Endothelial cell of umbilical vein (primary cell): ENCODE data around the gene GRID2. TPM values are rescaled to one million over a fixed set of nuclear protein-coding genes. Genes with fewer than 3 reads are reported as not detected.

Source experiments
- BruUV-seq: library from RNA; stranded (reverse); fragments of 400-500 nt; replicated peaks from 2 replicates; lab custom pipeline; 2021; lab: Mats Ljungman, UMichigan
- CTCF ChIA-PET: fragments of 300-600, 350-600 bp; sonication (Branson Sonifier 250); formaldehyde crosslinking; loops from one replicate; lab custom pipeline; 2021; ENCODE audit warnings: antibody characterized with exemption, inconsistent platforms; lab: Charles Lee
- POLR2A ChIA-PET: fragments of 300-600, 350-600 bp; sonication (Branson Sonifier 250); formaldehyde crosslinking; loops from one replicate; lab custom pipeline; 2021; ENCODE audit warnings: antibody characterized with exemption, inconsistent platforms; lab: Charles Lee
- DNase-seq: peaks from one replicate; pipeline ENCODE4 v3.0.0-alpha.2; 2011; ENCODE audit warnings: low read depth, low spot score
- FAIRE-seq: peaks from 2 replicates; lab custom pipeline; 2011; peaks lifted over from hg19 to GRCh38; lab: Jason Lieb, UNC
- H2AFZ ChIP-seq: 2 replicates; pipeline ENCODE4 v1.6.0; 2012; ENCODE audit warnings: low read depth, low read length, control low read depth, inconsistent platforms
- H3K27ac ChIP-seq: 2 replicates; pipeline ENCODE4 v1.5.1; 2011; ENCODE audit warnings: low read depth, mild to moderate bottlenecking, control low read depth, low read length, moderate library complexity; ENCODE audit not compliant: insufficient read depth
- H3K27me3 ChIP-seq, 2 experiments: 2 replicates each; pipeline versions ENCODE4 v1.6.0 to v1.6.1; 2011; ENCODE audit warnings: low read length in 2 of 2, mixed read lengths in 1 of 2; ENCODE audit not compliant: control insufficient read depth in 2 of 2, insufficient read depth in 2 of 2
- H3K36me3 ChIP-seq, 2 experiments: 2 replicates in 1 of 2; 3 replicates in 1 of 2; pipeline ENCODE4 v1.5.1; 2011; ENCODE audit warnings: low read length in 2 of 2, mild to moderate bottlenecking in 1 of 2, moderate library complexity in 1 of 2; ENCODE audit not compliant: control insufficient read depth in 2 of 2, insufficient read depth in 2 of 2; ENCODE audit errors: extremely low read depth in 1 of 2
- H3K4me1 ChIP-seq: 3 replicates; pipeline ENCODE4 v1.5.1; 2011; ENCODE audit warnings: mild to moderate bottlenecking, low read length; ENCODE audit not compliant: control insufficient read depth, insufficient read depth; ENCODE audit errors: extremely low read depth
- H3K4me2 ChIP-seq: 2 replicates; pipeline ENCODE4 v1.6.1; 2011; ENCODE audit warnings: low read length, control low read depth, mixed read lengths; ENCODE audit not compliant: insufficient read depth
- H3K4me3 ChIP-seq, 3 experiments: fragments of 200-600 bp in 1 of 3; sonication (generic), shearing (Covaris generic) in 1 of 3; replicated peaks in 1 of 3; 2 replicates each; pipeline ENCODE4 v1.5.1; 2011 to 2016; ENCODE audit warnings: control low read depth in 3 of 3, low read length in 3 of 3, mild to moderate bottlenecking in 2 of 3, inconsistent platforms in 1 of 3, low read depth in 1 of 3, moderate library complexity in 1 of 3; ENCODE audit not compliant: insufficient read depth in 1 of 3
- H3K79me2 ChIP-seq: 2 replicates; pipeline ENCODE4 v1.6.0; 2012; ENCODE audit warnings: low read length, inconsistent platforms; ENCODE audit not compliant: control insufficient read depth, insufficient read depth
- H3K9ac ChIP-seq: replicated peaks from 2 replicates; pipeline ENCODE3; 2011; ENCODE audit warnings: low read length, control low read depth; ENCODE audit not compliant: insufficient read depth; ENCODE audit errors: extremely low read depth
- H3K9me1 ChIP-seq: replicated peaks from 3 replicates; pipeline ENCODE4 v1.6.0; 2011; ENCODE audit warnings: mild to moderate bottlenecking, low read length; ENCODE audit not compliant: control insufficient read depth, insufficient read depth; ENCODE audit errors: extremely low read depth
- H3K9me3 ChIP-seq: replicated peaks from 2 replicates; pipeline ENCODE4 v1.5.1; 2012; ENCODE audit warnings: low read length, inconsistent platforms; ENCODE audit not compliant: control insufficient read depth, insufficient read depth
- H4K20me1 ChIP-seq: replicated peaks from 2 replicates; pipeline ENCODE3; 2011; ENCODE audit warnings: mild to moderate bottlenecking, low read length; ENCODE audit not compliant: control insufficient read depth, insufficient read depth; ENCODE audit errors: extremely low read depth
- GATA2 ChIP-seq: IDR thresholded peaks from 2 replicates; pipeline ENCODE4 v1.7.0; 2011; ENCODE audit warnings: low read depth, mild to moderate bottlenecking, moderate library complexity, mixed read lengths, low read length; ENCODE audit not compliant: insufficient read length, insufficient read depth
- JUN ChIP-seq: IDR thresholded peaks from 2 replicates; pipeline ENCODE4 v1.6.1; 2011; ENCODE audit warnings: borderline replicate concordance, low read depth; ENCODE audit not compliant: insufficient read length, insufficient read depth
- MYC ChIP-seq: IDR thresholded peaks from one replicate; pipeline ENCODE4 v1.6.1; 2011; ENCODE audit warnings: mild to moderate bottlenecking, low read depth, low read length
- POLR2A ChIP-seq: IDR thresholded peaks from 2 replicates; pipeline ENCODE4 v1.6.1; 2012; ENCODE audit warnings: low read depth, mild to moderate bottlenecking, control low read depth, low read length
- dilution Hi-C: fragments of 300-500 bp; cut with MboI; formaldehyde crosslinking; loops from one replicate; pipeline ENCODE4 v1.15.0; 2019; ENCODE audit warnings: low sequenced_read_pairs; ENCODE audit not compliant: extremely low pct_ligation_motif_present
- intact Hi-C: fragments of 100-400 bp; cut with micrococcal nuclease; formaldehyde crosslinking; loops from one replicate; pipeline ENCODE4 v1.10.0; 2022
- polyA plus RNA-seq, 4 experiments: library from polyadenylated mRNA; depleted of rRNA in 3 of 4; stranded (reverse) in 3 of 4; unstranded in 1 of 4; fragments of >200 nt; gene quantifications; 2 replicates each; pipeline versions ENCODE4 v1.2.1 to v1.2.3, GENCODE V29; 2011 to 2012; ENCODE audit warnings: missing spikeins in 1 of 4
- total RNA-seq: library from RNA; stranded (reverse); gene quantifications from 2 replicates; pipeline ENCODE4 v1.2.3, GENCODE V29; 2021
- TF ChIP-seq, protein P1 (sequence below), 2 donors: IDR thresholded peaks; 1 replicate in 1 of 2; 2 replicates in 1 of 2; pipeline ENCODE4 v1.5.1; 2011; ENCODE audit warnings: low read length in 2 of 2, mild to moderate bottlenecking in 2 of 2, moderate library complexity in 2 of 2, control low read depth in 1 of 2, inconsistent platforms in 1 of 2, low read depth in 1 of 2; ENCODE audit not compliant: insufficient read depth in 1 of 2; ENCODE audit errors: extremely low read depth in 1 of 2
- TF ChIP-seq, protein P2 (sequence below): IDR thresholded peaks from 2 replicates; pipeline ENCODE4 v1.6.1; 2011; ENCODE audit not compliant: insufficient read depth, insufficient read length

Gene GRID2
- total and polyA plus RNA-seq, 2 donors (not counting 3 experiments of a cell fraction or from before 2014, with no cell fraction given): not detected

DNA sequence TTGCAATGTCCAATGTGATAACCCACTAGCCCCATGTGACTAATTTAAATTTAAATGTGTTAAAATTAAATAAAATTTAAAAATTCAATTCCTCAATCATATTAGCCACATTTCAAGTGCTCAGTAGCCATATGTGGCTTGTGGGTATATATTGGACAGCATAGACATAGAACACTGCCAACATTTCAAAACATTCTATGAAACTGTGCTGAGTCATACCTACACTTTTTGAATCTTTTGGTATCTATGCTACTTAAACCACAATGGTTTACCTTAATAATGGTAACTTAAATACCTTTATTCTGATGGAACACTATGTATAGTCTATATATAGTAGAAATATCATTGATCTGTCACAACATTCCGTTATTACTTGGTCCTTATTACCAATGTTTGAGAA, 1301.4 kb downstream of the GRID2 start:
- intact Hi-C loops (no loop called here), dilution Hi-C loops (no loop called here)
- no peak overlapping the region for H3K27ac ChIP-seq

DNA sequence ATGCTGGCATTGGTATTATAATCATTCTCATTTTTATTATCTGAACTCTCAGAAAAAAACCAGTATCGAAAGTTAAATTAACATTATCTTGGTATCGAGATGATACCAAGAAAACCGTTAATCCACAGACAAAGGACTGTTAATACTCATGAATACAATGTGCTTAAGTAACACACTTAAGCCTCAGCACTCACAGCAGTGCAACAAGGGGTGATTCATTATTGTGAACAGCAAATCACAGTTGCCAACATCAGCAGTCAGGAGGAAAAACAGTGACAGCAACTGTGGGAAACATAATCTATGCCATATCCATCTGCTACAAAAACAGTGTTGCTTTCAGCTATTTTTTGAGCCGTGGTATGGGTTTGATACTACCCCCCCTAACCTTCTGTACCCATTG, 1313.8 kb downstream of the GRID2 start:
- no peak overlapping the region for H2AFZ ChIP-seq
- no peak for DNase-seq
- H3K27ac ChIP-seq: no peak overlapping the region
- no peaks in the 10 kb centered on the region for H3K36me3 ChIP-seq
- FAIRE-seq: no peak
- H3K27me3 ChIP-seq: no peaks in the 10 kb centered on the region
- dilution Hi-C loops (no loop called here), intact Hi-C loops (no loop called here)
- TF ChIP-seq MYC (no peak), POLR2A (no peak), GATA2 (no peak), JUN (no peak)
- TF ChIP-seq, protein P1, sequence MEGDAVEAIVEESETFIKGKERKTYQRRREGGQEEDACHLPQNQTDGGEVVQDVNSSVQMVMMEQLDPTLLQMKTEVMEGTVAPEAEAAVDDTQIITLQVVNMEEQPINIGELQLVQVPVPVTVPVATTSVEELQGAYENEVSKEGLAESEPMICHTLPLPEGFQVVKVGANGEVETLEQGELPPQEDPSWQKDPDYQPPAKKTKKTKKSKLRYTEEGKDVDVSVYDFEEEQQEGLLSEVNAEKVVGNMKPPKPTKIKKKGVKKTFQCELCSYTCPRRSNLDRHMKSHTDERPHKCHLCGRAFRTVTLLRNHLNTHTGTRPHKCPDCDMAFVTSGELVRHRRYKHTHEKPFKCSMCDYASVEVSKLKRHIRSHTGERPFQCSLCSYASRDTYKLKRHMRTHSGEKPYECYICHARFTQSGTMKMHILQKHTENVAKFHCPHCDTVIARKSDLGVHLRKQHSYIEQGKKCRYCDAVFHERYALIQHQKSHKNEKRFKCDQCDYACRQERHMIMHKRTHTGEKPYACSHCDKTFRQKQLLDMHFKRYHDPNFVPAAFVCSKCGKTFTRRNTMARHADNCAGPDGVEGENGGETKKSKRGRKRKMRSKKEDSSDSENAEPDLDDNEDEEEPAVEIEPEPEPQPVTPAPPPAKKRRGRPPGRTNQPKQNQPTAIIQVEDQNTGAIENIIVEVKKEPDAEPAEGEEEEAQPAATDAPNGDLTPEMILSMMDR (IDR thresholded peaks at IDR 0.05; ENCODE audit: extremely low read depth in 1 of 2, insufficient read depth in 1 of 2, low read depth in 1 of 2, low read length in 2 of 2): no peak
- BruUV-seq: no TSS peak
- H3K4me2 ChIP-seq: no peak overlapping the region
- no peak overlapping the region for H3K4me3 ChIP-seq
- H3K9me3 ChIP-seq: no peaks in the 10 kb centered on the region
- no peak overlapping the region for H3K9ac ChIP-seq
- no peaks in the 10 kb centered on the region for H3K79me2 ChIP-seq
- ChIA-PET POLR2A (no interaction called here), CTCF (no interaction called here)
- no peaks in the 10 kb centered on the region for H4K20me1 ChIP-seq
- H3K9me1 ChIP-seq: no peaks in the 10 kb centered on the region
- no peaks in the 10 kb centered on the region for H3K4me1 ChIP-seq

More for the DNA sequence above, 1301.4 kb downstream of the GRID2 start:
- Histone ChIP-seq H4K20me1 (no peaks in the 10 kb centered on the region), H3K4me3 (no peak overlapping the region), H3K27me3 (no peaks in the 10 kb centered on the region), H3K9ac (no peak overlapping the region), H3K79me2 (no peaks in the 10 kb centered on the region), H3K36me3 (no peaks in the 10 kb centered on the region), H3K9me3 (no peaks in the 10 kb centered on the region), H2AFZ (no peak overlapping the region), H3K9me1 (no peaks in the 10 kb centered on the region), H3K4me2 (no peak overlapping the region), H3K4me1 (no peaks in the 10 kb centered on the region)
- ChIA-PET CTCF (no interaction called here), POLR2A (no interaction called here)
- no peak for FAIRE-seq
- TF ChIP-seq, protein P2, sequence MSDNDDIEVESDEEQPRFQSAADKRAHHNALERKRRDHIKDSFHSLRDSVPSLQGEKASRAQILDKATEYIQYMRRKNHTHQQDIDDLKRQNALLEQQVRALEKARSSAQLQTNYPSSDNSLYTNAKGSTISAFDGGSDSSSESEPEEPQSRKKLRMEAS: no peak
- TF ChIP-seq POLR2A: no peak
- TF ChIP-seq, protein P1 (IDR thresholded peaks at IDR 0.05; ENCODE audit: extremely low read depth in 1 of 2, insufficient read depth in 1 of 2, low read depth in 1 of 2, low read length in 2 of 2): no peak
- DNase-seq: no peak
- no TSS peak for BruUV-seq
